HepG2 (cell line): ENCODE measurements around the gene ABHD3. TPM values are rescaled to one million over a fixed set of nuclear protein-coding genes. Genes with fewer than 3 reads are reported as not detected.

Source experiments
- ATAC-seq: fragments of 200-7000 bp; cut with Tn5 transposase; 3 replicates; pipeline ENCODE4 v1.9.1; 2020; ENCODE audit warnings: mild to moderate bottlenecking, moderate library complexity
- BruUV-seq: library from RNA; stranded (reverse); fragments of 400-500 nt; replicated peaks from 2 replicates; lab custom pipeline; 2021; lab: Mats Ljungman, UMichigan
- CTCF ChIA-PET: fragments of 300-600 bp; formaldehyde crosslinking; extraction: SDS; loops from one replicate; lab custom pipeline; 2021; ENCODE audit warnings: low total read pairs, inconsistent platforms, low intra/inter-chr PET ratio; lab: Yijun Ruan, JAX
- POLR2A ChIA-PET: fragments of 350-600 bp; sonication (Branson Sonifier 250); formaldehyde crosslinking; loops from one replicate; lab custom pipeline; 2020; ENCODE audit warnings: antibody characterized with exemption, inconsistent platforms; lab: Yijun Ruan, JAX
- DNase-seq: peaks from one replicate; pipeline ENCODE4 v3.0.0-alpha.2; 2015; ENCODE audit warnings: low spot score
- FAIRE-seq: peaks from 3 replicates; lab custom pipeline; 2011; peaks lifted over from hg19 to GRCh38; lab: Jason Lieb, UNC
- H2AFZ ChIP-seq: one replicate; pipeline ENCODE4 v1.6.1; 2011; ENCODE audit warnings: low read length, inconsistent platforms
- H3K27ac ChIP-seq: fragments of 300-600 bp; 3 replicates; pipeline ENCODE4 v1.8.0; 2011; ENCODE audit warnings: mixed run types, mild to moderate bottlenecking, mixed read lengths, low read length, inconsistent platforms; ENCODE audit not compliant: insufficient read depth; ENCODE audit errors: extremely low read length
- H3K27me3 ChIP-seq, 2 experiments: fragments of 200-600 bp in 1 of 2; 2 replicates in 1 of 2; 3 replicates in 1 of 2; pipeline versions ENCODE4 v1.6.0 to v1.8.0; 2011; ENCODE audit warnings: low read length in 2 of 2, mild to moderate bottlenecking in 2 of 2, moderate library complexity in 2 of 2, inconsistent platforms in 1 of 2; ENCODE audit not compliant: insufficient read depth in 2 of 2, control insufficient read depth in 1 of 2
- H3K36me3 ChIP-seq, 2 experiments: fragments of 200-600 bp in 1 of 2; replicated peaks in 1 of 2; 2 replicates in 1 of 2; 3 replicates in 1 of 2; pipeline versions ENCODE4 v1.5.1 to v1.8.0; 2011; ENCODE audit warnings: low read length in 2 of 2, inconsistent platforms in 1 of 2; ENCODE audit not compliant: insufficient read depth in 2 of 2, control insufficient read depth in 1 of 2
- H3K4me1 ChIP-seq: 2 replicates; pipeline ENCODE4 v1.5.1; 2012; ENCODE audit warnings: low read length, inconsistent platforms; ENCODE audit not compliant: insufficient read depth
- H3K4me2 ChIP-seq: 2 replicates; pipeline ENCODE4 v1.6.0; 2011; ENCODE audit warnings: low read depth, low read length, inconsistent platforms
- H3K4me3 ChIP-seq, 3 experiments: fragments of 200-600 bp in 1 of 3; sonication (generic), shearing (Covaris generic) in 1 of 3; replicated peaks in 1 of 3; 2 replicates each; pipeline ENCODE4 v1.5.1; 2011 to 2016; ENCODE audit warnings: low read length in 3 of 3, inconsistent platforms in 2 of 3, low read depth in 2 of 3, mild to moderate bottlenecking in 2 of 3, control low read depth in 1 of 3, mixed read lengths in 1 of 3; ENCODE audit not compliant: insufficient read depth in 1 of 3
- H3K79me2 ChIP-seq: one replicate; pipeline ENCODE4 v1.6.1; 2011; ENCODE audit warnings: low read length, inconsistent platforms; ENCODE audit not compliant: insufficient read depth
- H3K9ac ChIP-seq: 2 replicates; pipeline ENCODE4 v1.6.0; 2011; ENCODE audit warnings: mild to moderate bottlenecking, low read depth, low read length, inconsistent platforms; ENCODE audit not compliant: insufficient read depth
- H3K9me3 ChIP-seq: 2 replicates; pipeline ENCODE4 v1.5.1; 2012; ENCODE audit warnings: mild to moderate bottlenecking, low read length
- H4K20me1 ChIP-seq: 2 replicates; pipeline ENCODE4 v1.6.0; 2011; ENCODE audit warnings: inconsistent platforms, mild to moderate bottlenecking, low read length, moderate library complexity; ENCODE audit not compliant: insufficient read depth
- BRCA1 ChIP-seq: sonication (generic); formaldehyde crosslinking; IDR thresholded peaks from 2 replicates; pipeline ENCODE4 v1.4.0; 2020; ENCODE audit warnings: missing genetic modification reagents
- IRX3 ChIP-seq: sonication (generic); formaldehyde crosslinking; IDR thresholded peaks from 2 replicates; pipeline ENCODE4 v1.8.1; 2023; ENCODE audit warnings: mild to moderate bottlenecking, low read depth, missing genetic modification reagents, borderline replicate concordance
- KLF16 ChIP-seq, 2 experiments: sonication (generic) in 1 of 2; formaldehyde crosslinking in 1 of 2; IDR thresholded peaks; 2 replicates each; pipeline versions ENCODE4 v1.6.1 to v1.8.0; 2016 to 2023; ENCODE audit warnings: missing genetic modification reagents in 2 of 2, missing compliant biosample characterization in 1 of 2
- ONECUT2 ChIP-seq: sonication (generic); formaldehyde crosslinking; IDR thresholded peaks from 2 replicates; pipeline ENCODE4 v1.4.0; 2020; ENCODE audit warnings: missing genetic modification reagents
- TAF1 ChIP-seq: sonication (generic); formaldehyde crosslinking; IDR thresholded peaks from 2 replicates; pipeline ENCODE4 v1.4.0; 2020; ENCODE audit warnings: missing genetic modification reagents
- ZNF34 ChIP-seq: sonication (generic); formaldehyde crosslinking; IDR thresholded peaks from 2 replicates; pipeline ENCODE4 v1.4.0; 2020; ENCODE audit warnings: mild to moderate bottlenecking, missing genetic modification reagents, borderline replicate concordance
- ZNF382 ChIP-seq: sonication (generic); formaldehyde crosslinking; IDR thresholded peaks from 2 replicates; pipeline ENCODE4 v1.5.0; 2020; ENCODE audit warnings: missing genetic modification reagents, mild to moderate bottlenecking, borderline replicate concordance
- ZNF501 ChIP-seq: sonication (generic); formaldehyde crosslinking; IDR thresholded peaks from 2 replicates; pipeline ENCODE4 v1.5.1; 2020; ENCODE audit warnings: mild to moderate bottlenecking, moderate library complexity, missing genetic modification reagents
- WGBS: methylation state at CpG from one replicate; pipeline ENCODE4 v1.1.6; 2017; ENCODE audit warnings: low lambda C conversion rate; 5-methylcytosine and 5-hydroxymethylcytosine counted together
- in situ Hi-C: cut with HindIII; loops from 2 replicates; pipeline ENCODE4 v1.10.0; 2017; ENCODE audit warnings: low pct_unique_long_range_greater_than_20kb; ENCODE audit not compliant: extremely low pct_ligation_motif_present
- intact Hi-C: fragments of 100-400 bp; cut with micrococcal nuclease; formaldehyde crosslinking; loops from one replicate; pipeline ENCODE4 v1.10.0; 2022; ENCODE audit not compliant: unreplicated experiment
- polyA plus RNA-seq, 8 experiments: library from polyadenylated mRNA; depleted of rRNA in 3 of 8; stranded (reverse) in 7 of 8; unstranded in 1 of 8; fragments of >200 nt; fragmentation: Illumina TruSeq in 4 of 8; extraction: Trizol in 4 of 8; gene quantifications; 2 replicates each; pipeline versions ENCODE4 v1.2.1 to v1.2.3, GENCODE V29; 2011 to 2016; ENCODE audit warnings: low read depth in 4 of 8, missing spikeins in 1 of 8, mixed read lengths in 1 of 8; ENCODE audit not compliant: insufficient read depth in 1 of 8
- total RNA-seq, 5 experiments: library from RNA; depleted of rRNA; stranded (reverse); fragments of >200 nt; fragmentation: Illumina TruSeq; extraction: Trizol; gene quantifications; 2 replicates each; pipeline ENCODE4 v1.2.3, GENCODE V29; 2016; ENCODE audit warnings: low read depth in 1 of 5
- TF ChIP-seq, protein P1 (sequence below): sonication (generic); formaldehyde crosslinking; IDR thresholded peaks from 2 replicates; pipeline ENCODE4 v1.4.0; 2020; ENCODE audit warnings: missing genetic modification reagents, borderline replicate concordance

Gene ABHD3
- total and polyA plus RNA-seq, 2 of the 13 experiments (the other 11 are each of a cell fraction or from before 2014, with no cell fraction given) = 32.1 to 40.2 TPM

DNA sequence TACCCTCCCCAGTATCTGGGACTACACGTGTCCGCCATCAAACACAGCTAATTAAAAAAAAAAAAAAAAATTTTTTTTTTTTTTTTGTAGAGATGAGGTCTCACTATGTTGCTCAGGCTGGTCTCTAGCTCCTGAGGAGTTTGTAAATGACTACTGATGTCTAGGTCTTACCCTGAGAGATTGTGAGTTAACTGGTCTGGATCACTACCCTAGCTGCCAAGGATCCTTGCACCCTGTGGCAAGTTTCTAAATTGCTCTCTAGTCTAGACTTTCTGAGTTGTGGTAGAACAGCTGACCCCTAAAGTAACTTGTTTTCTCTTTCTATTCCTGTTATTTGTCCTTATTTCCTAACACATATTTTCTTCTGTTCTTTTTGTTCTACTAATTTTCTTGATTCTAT, 44.5 kb downstream of the ABHD3 start:
- TF ChIP-seq KLF16 (CRISPR knock-in tag; IDR thresholded peaks at IDR 0.05) (no peak), BRCA1 (CRISPR knock-in tag) (no peak), TAF1 (no peak), IRX3 (CRISPR knock-in tag) (no peak), ZNF34 (no peak), ZNF501 (no peak), ONECUT2 (CRISPR knock-in tag) (no peak), ZNF382 (no peak)
- TF ChIP-seq, protein P1, sequence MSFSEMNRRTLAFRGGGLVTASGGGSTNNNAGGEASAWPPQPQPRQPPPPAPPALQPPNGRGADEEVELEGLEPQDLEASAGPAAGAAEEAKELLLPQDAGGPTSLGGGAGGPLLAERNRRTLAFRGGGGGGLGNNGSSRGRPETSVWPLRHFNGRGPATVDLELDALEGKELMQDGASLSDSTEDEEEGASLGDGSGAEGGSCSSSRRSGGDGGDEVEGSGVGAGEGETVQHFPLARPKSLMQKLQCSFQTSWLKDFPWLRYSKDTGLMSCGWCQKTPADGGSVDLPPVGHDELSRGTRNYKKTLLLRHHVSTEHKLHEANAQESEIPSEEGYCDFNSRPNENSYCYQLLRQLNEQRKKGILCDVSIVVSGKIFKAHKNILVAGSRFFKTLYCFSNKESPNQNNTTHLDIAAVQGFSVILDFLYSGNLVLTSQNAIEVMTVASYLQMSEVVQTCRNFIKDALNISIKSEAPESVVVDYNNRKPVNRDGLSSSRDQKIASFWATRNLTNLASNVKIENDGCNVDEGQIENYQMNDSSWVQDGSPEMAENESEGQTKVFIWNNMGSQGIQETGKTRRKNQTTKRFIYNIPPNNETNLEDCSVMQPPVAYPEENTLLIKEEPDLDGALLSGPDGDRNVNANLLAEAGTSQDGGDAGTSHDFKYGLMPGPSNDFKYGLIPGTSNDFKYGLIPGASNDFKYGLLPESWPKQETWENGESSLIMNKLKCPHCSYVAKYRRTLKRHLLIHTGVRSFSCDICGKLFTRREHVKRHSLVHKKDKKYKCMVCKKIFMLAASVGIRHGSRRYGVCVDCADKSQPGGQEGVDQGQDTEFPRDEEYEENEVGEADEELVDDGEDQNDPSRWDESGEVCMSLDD (CRISPR knock-in tag) = no peak
- no peak overlapping the region for H2AFZ ChIP-seq
- no peak overlapping the region for H3K27ac ChIP-seq
- ATAC-seq (no peak), FAIRE-seq (no peak), DNase-seq (no peak)
- no peaks in the 10 kb centered on the region for H4K20me1 ChIP-seq
- no peak overlapping the region for H3K4me2 ChIP-seq
- ChIA-PET CTCF (no interaction called here), POLR2A (no interaction called here)
- H3K4me1 ChIP-seq = peaks cover 16% of the 10 kb centered on the region
- intact Hi-C loops (no loop called here), in situ Hi-C loops (no loop called here)
- no peaks in the 10 kb centered on the region for H3K9me3 ChIP-seq
- H3K4me3 ChIP-seq = no peak overlapping the region
- H3K9ac ChIP-seq = no peak overlapping the region
- no TSS peak for BruUV-seq
- no peaks in the 10 kb centered on the region for H3K27me3 ChIP-seq
- H3K36me3 ChIP-seq = peaks cover 2 to 6% of the 10 kb centered on the region in 2 experiments; a peak in 4 of 5 replicates
- WGBS = 91% methylated on average over 2 of the region's 2 CpGs
- H3K79me2 ChIP-seq = no peaks in the 10 kb centered on the region
